Lung microvascular endothelial cell (primary cell): ENCODE results near the gene RIC8B. TPM values are rescaled to one million over a fixed set of nuclear protein-coding genes. Genes with fewer than 3 reads are reported as not detected.

ENCODE experiments used
- DNase-seq, 2 donors: peaks; one replicate each; pipeline versions ENCODE4 v3.0.0 to v3.0.0-alpha.2; 2010; ENCODE audit warnings: low read depth in 2 of 2
- total RNA-seq: library from RNA; depleted of rRNA; stranded (reverse); fragments of >200 nt; gene quantifications from 2 replicates; pipeline ENCODE4 v1.2.1, GENCODE V29; 2014

RIC8B gene
- total RNA-seq, 1 donor from 2014 or later: 8.7 TPM

DNA sequence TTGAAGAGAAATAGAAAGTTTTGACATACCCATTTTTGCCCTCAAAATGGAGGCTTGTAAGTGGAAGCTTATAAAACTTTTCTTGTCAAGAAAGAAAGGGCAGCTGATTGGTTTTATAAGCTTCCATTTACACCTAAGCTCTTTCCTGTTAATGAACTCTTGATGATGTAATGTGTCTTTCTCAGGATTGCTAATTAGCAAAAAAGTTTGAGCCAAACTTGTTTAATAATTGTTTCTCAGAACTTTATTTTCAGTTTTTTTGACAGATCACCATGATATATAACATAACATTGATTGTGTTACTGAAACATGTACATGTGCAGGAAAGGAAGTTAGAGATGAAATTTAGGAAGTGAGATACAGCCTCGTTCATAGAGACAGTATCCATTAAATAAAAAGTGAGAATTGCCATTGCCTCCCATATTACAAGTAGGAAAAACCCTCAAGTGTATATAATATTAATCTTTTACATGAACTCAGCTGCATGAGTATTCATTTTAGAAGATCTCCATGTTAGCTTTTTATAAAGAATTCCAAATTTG, 26.8 kb downstream of the RIC8B start:
- DNase-seq: no peak

DNA sequence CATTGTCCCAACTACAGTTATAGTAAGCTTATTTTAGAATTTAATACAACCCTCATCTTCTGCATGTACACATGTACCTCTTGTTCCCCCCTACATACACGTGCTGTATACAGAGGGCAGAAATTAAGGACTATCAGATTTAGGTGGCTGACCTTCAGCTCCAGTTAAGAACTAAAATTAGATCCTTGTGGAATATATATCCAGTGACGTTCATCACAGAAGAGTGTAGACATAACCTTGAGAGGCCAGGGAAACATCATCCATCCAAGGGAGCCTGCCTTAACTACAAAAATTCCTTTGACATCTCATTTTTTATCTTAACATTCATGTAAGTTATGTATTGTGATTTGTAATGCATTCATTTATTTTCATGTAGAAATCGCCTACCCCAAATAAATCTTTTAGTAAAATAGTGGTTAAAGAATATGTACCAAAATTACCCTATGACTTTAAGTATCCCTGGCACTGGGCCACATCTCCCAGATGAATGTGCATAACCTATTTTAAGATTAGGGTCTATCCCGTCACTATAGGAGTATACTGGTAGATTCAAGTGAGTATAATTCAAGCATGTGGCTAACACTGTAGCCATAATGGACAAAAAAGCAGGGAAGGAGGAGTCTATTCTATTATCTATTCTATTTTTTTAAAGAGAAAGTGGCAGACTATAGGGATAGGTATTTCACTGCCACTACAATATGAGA, 27.5 kb downstream of the RIC8B start:
- DNase-seq: no peak

DNA sequence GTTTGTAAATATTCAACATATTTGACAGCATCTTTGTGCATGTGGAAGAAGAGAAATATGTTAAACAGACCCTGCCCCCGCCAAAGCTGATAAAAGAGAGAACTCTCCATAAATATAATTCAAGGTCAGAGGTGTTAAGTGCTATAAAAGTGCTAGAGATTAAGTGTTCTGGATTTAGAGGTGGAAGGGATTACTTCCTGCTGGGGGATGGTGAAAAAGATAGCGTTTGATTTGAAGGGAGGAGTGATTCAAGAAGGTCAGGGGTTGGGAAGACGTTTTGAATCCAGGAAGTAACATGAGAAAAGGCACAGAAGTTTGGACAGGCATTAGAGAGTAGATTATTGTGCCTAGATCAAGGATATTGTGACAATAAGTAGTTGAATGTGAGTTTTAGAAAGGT, 30.2 kb downstream of the RIC8B start:
- no peak for DNase-seq

- DNase-seq: no peak
Measured at GRCh38 chr12:106814714-106815113, 40.2 kb downstream of the RIC8B start.

- no peak for DNase-seq
Measured at GRCh38 chr12:106815741-106816140, 41.3 kb downstream of the RIC8B start.

DNA sequence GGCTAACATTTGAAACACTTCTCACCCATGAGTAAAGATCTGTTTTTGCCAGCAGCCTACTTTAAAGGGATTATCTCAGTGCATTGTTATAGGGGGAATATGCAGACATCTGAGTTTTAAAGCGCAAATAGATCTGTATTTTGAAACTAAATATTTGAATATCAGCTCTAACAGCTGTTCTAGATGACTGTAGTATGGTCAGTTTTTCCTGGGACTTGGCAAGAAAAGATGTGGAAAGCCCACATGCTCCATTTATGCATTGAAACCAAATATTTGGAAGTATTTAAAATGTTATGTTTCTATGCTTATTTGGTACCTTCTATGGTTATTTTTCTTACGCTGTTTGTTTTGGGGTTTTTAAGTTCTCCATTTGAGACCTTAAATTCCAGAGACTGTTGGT, 41.7 kb downstream of the RIC8B start:
- no peak for DNase-seq

DNA sequence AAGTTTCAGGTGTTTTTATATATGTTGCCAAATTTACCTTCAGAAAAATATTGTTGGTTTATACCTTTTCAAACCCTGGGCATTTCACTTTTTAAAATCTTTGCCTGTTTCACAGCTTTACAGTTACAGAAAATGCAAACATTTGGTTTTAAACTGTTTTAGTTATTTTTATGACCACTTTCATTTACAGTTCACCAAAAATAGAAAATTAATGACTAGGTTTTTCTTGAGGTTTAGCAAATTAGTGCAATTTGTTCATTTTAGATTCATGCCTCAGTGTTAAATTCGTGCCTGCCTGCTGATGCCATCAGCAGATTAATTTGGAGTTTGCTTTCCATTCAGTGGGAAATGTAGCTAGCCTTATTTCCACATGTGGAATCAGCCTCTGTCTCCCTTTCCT, 45.5 kb downstream of the RIC8B start:
- no peak for DNase-seq

GRCh38 chr12:106831699-106832098, 57.2 kb downstream of the RIC8B start:
- no peak for DNase-seq

- no peak for DNase-seq
Measured at GRCh38 chr12:106837782-106838181, 63.3 kb downstream of the RIC8B start.

GRCh38 chr12:106839333-106839732, 64.9 kb downstream of the RIC8B start:
- DNase-seq: no peak

GRCh38 chr12:106840243-106840642, 65.8 kb downstream of the RIC8B start:
- DNase-seq: peak; percentile 75 to 85

DNA sequence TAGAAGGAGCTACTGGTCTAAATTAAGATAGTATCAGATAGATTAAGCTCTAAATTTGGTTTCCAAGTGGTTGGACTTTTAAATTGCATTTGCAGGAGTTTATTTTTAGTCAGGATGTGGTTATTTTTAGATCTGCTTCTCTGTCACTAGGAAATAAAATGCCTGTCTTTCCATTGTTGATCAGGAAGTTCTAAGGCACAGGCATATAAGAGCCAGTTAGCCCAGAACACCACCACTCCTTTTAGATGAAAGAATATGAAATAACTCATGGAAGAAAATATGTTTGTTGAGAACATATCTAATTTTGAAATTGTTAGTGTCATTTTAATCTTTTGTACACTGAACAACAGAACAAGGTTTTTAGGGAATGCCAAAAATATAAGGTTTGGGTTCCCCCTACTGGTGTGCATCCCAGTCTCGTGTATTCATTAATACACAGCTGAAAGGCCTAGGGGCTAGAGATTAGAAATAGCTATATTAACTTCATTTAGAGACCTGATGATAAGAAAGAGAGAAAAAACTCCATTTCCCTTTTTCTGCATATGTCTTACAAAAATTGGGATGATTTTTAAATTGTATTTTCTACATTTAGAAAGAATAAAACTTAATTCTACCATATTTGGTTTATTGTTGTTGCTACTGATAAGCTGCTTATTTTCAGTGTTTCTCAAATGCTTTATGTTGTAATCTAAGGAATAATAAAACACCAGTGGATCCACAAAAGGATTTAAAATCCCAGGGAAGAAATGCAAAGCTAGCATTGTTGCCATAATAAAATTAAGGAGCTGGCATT, 67.2 kb downstream of the RIC8B start:
- DNase-seq: peak; percentile 59 to 81

DNA sequence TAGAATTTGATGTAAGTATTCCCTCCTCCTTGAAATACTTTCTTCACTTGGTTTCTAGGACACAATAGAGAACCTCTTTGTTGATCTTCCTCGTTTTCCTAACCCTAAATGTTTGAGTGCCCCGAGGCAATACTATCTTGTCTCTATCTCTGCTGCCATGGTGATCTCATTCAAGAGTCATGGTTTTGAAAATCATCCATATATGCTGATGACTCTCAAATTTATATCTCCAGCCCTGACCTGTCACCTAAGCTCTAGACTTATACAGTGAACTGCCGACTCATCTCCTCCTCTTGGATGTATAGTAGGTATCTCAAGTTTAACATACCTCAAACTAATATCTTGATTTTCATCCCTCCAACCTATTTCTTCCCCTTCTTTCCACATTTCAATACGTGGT, 71.4 kb downstream of the RIC8B start:
- DNase-seq: no peak

DNA sequence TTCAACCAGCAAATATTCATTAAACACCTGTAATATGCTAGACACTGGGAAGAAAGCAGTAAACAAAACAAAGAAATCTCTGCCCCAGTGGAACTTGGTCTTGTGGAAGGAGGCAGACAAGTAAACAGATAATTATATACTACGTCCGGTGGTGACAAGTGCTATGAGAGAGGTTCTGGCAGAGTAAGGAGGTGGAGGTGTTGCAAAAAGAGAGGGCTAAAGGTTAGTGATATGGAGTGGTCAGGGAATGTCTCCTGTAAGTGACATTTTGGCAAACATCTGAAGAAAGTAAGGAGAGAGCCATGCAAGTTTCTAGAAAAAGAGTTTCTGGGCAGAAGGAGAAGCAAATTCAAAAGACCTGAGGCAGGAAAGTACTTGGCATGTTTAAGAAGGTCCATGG, 73.4 kb downstream of the RIC8B start:
- no peak for DNase-seq

GRCh38 chr12:106851306-106851705, 76.8 kb downstream of the RIC8B start:
- DNase-seq: no peak

DNA sequence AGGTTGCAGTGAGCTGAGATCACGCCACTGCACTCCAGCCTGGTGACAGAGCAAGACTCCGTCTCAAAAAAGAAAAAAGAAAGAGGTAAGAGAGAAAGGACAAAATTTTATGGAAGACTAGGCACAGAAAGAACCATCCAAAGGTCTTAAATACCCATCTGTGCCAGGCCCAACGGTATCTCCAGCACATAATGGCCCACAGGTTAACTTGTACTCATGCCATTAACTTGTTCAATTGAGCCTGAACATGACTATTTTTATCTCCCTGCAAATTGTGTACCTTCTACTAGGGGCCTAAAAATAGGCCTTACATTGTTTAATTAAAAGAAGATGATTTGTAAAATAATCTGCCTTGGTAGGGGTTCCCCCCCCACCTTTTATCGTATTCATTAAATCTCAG, 80.2 kb downstream of the RIC8B start:
- no peak for DNase-seq

GRCh38 chr12:106855221-106855758, 80.8 kb downstream of the RIC8B start:
- DNase-seq: peak in 1 of 2 donors; percentile 46

DNA sequence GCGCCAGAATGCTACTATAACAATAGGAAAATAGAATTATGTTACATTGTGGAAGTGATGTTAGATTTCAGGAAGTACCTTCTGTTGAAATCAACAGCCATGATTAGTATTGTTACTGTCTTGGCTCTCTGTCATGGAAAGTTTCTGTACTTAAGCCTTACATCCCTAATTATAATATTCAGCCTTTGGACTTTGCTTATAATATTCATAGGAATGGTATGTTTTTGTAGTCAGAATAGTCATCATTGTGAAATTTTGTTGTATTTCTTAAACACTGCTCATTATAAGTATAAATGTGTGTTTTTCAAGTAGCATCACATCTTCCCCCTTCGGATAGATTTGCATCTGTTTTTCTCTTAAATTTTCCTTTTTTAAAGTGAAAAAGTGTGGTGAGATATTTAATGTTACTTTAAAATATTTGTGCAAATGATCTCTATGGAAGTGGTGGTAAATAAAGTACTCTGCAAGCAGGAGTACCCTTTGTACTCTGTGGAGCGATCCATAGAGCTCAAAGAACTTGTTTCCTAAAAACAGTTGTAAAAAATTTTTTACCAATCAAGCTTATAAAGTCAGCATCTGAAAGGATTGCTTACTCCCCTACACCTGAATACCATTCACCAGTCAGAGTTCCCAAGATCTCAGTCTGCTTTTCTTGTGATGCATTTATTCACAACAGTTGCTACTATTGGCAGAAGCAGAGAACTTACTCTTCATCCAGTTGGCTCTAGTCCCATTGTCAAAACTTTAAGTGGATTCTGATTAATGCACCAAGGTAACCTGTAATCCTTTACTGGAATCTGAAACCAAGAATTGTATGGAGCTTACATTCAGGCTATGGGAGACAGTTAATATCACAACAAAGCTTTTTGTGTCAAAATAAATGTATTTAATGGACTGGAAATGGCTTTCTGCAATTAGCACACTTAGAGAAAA, 87.8 kb downstream of the RIC8B start:
- DNase-seq: peak; percentile 36 to 42

DNA sequence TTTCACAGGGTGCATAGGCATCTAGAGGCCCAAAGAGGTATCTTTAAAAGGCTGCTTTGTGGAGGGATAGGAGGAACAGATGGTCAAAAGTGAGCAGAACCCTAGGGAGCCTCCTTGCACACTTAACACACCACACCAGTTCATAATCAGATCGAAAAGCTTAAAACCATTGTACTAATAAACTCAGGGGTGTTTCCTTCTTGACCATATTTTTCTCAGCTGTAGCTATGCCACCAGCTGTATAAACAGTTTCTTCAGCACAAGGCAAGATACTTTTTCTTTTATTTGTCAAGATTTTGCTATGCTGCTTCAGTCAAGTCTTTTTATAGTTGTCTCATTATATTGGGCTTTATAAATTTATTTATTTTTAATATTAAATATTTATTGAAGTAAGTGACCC, 88.7 kb downstream of the RIC8B start:
- no peak for DNase-seq

DNA sequence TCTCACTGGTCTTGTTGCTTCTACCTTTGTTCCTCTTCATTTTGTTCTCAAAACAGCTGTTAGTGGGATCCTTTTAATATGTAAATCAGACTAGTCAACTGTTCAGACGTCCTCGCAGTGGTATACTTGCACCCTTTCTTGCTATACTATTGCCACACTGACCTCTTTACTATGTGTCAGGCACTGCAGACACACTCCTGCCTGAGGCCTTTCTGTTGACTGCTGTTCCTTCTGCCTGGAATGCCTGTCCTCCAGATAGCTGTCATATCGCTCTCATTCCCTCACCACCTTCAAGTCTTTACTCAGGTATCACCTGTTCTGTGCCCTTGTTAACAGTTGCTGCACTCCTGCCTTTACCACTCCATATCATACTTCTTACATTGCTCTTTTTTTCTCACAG, 91.2 kb downstream of the RIC8B start:
- no peak for DNase-seq

DNA sequence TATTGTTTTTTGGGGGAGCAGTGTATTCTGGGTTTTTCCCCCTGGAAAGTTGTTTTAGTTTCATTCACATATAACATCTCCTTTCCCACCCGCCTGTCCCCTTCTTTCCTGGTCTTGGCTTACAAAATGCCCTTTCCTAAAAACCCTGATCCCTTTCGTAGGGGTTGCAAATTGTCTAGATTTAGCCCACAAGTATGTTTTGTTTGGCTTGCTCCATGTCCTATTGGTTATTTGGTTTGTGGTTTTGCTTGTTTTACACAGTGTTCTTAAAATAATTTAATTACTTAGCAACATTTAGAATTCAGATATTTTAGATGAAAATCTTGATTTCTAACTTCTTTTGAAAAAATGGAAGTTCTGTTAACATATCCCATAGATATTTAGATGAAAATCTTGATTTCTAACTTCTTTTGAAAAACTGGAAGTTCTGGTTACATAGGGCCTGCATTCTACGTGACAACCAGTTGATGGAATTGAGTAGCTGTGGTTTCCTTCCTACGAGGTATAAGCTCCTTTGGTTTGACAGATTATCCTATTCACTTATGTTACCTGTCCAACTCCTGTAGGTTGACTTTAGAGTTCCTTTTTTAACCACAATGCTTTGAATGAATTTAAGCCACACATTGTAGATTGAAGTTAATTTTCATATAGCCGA, 92.1 kb downstream of the RIC8B start:
- no peak for DNase-seq
